GM23338 (cell line): ENCODE measurements around the gene SORCS2.

ENCODE experiments used
- CREB1 ChIP-seq: fragments of 250-450 bp; sonication (Bioruptor Pico); IDR thresholded peaks from 2 replicates; pipeline ENCODE4 v1.5.0; 2020; ENCODE audit warnings: low read depth, mild to moderate bottlenecking, moderate library complexity
- EZH2 ChIP-seq: fragments of 200-600 bp; sonication (generic); IDR thresholded peaks from one replicate; pipeline ENCODE4 v1.8.0; 2017; ENCODE audit warnings: antibody characterized with exemption, mild to moderate bottlenecking, low read depth; ENCODE audit not compliant: unreplicated experiment
- EZH2phosphoT487 ChIP-seq: fragments of 200-600 bp; sonication (generic); IDR thresholded peaks from one replicate; pipeline ENCODE4 v1.8.1; 2018; ENCODE audit warnings: antibody characterized with exemption; ENCODE audit not compliant: unreplicated experiment
- JUNB ChIP-seq: IDR thresholded peaks from one replicate; pipeline ENCODE4 v1.6.1; 2016; ENCODE audit warnings: antibody characterized with exemption; ENCODE audit not compliant: unreplicated experiment
- NANOG ChIP-seq: IDR thresholded peaks from 2 replicates; pipeline ENCODE4 v1.6.1; 2016; ENCODE audit warnings: antibody characterized with exemption, borderline replicate concordance
- POLR2AphosphoS5 ChIP-seq: IDR thresholded peaks from 2 replicates; pipeline ENCODE4 v1.6.1; 2016; ENCODE audit warnings: antibody characterized with exemption, low read depth
- STAT1 ChIP-seq: IDR thresholded peaks from one replicate; pipeline ENCODE4 v1.6.1; 2016; ENCODE audit warnings: antibody characterized with exemption; ENCODE audit not compliant: unreplicated experiment
- ZNF114 ChIP-seq: fragments of 250-450 bp; sonication (Bioruptor Pico); IDR thresholded peaks from 2 replicates; pipeline ENCODE4 v1.5.0; 2020; ENCODE audit warnings: mild to moderate bottlenecking, moderate library complexity
- ZNF331 ChIP-seq: fragments of 250-450 bp; sonication (Bioruptor Pico); IDR thresholded peaks from 2 replicates; pipeline ENCODE4 v1.5.0; 2020; ENCODE audit warnings: low read depth, mild to moderate bottlenecking, moderate library complexity
- TF ChIP-seq, protein P1 (sequence below), 2 experiments: fragments of 200-600 bp in 1 of 2; sonication (generic) in 1 of 2; conservative IDR thresholded peaks; 2 replicates each; pipeline versions ENCODE4 v1.5.1 to v1.6.1; 2016 to 2017; ENCODE audit warnings: antibody characterized with exemption in 2 of 2, low read depth in 2 of 2, mild to moderate bottlenecking in 2 of 2, moderate library complexity in 1 of 2
- TF ChIP-seq, protein P2 (sequence below): IDR thresholded peaks from one replicate; pipeline ENCODE4 v1.6.1; 2018; ENCODE audit warnings: antibody characterized with exemption; ENCODE audit not compliant: unreplicated experiment
- TF ChIP-seq, protein P3 (sequence below): fragments of 250-450 bp; sonication (Bioruptor Pico); IDR thresholded peaks from 2 replicates; pipeline ENCODE4 v1.5.0; 2020; ENCODE audit warnings: mild to moderate bottlenecking, moderate library complexity
- TF ChIP-seq, protein P4 (sequence below): IDR thresholded peaks from 2 replicates; pipeline ENCODE4 v1.6.1; 2016; ENCODE audit warnings: antibody characterized with exemption

DNA sequence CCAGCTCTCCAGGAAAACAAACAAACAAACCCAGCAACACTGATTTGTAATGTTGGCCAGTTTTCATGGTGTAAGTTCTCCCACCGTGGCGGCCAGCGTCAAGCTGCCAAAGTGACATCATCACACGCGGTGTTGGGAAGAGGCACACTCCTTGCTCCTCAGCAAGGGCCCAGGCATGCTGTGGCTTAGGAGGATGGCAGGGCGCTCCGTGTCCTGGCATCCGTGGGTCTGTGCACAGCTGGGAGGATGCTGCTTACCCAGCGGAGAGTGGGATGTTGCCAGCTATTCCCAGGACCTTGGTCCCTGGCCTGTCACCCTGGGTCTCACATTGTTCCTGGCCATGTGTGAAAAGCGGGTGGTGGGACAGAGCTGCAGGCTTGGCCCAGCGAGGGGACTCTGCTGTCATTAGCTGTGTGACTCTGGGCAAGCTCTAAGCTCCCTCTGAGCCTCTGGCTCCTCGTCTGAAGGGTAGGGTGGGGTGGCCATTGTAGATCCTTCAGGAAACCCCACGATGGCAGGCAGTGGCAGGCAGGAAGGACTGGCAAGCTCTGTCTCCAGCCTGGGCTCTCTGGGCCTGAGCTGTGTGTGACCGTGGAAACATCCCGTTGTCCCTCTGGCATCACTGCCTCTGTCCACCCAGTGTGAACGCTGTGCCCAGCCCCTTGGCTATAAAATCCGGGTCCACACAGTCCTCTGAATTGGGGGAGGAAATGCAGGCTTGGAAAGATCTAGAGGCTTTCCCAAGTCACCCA is 231.6 kb downstream of the SORCS2 start:
- TF ChIP-seq EZH2phosphoT487 (no peak), ZNF114 (CRISPR knock-in tag) (no peak), JUNB (no peak), POLR2AphosphoS5 (no peak), CREB1 (CRISPR knock-in tag) (no peak), EZH2 (no peak), NANOG (no peak), ZNF331 (CRISPR knock-in tag) (no peak), STAT1 (no peak)
- TF ChIP-seq, protein P1, sequence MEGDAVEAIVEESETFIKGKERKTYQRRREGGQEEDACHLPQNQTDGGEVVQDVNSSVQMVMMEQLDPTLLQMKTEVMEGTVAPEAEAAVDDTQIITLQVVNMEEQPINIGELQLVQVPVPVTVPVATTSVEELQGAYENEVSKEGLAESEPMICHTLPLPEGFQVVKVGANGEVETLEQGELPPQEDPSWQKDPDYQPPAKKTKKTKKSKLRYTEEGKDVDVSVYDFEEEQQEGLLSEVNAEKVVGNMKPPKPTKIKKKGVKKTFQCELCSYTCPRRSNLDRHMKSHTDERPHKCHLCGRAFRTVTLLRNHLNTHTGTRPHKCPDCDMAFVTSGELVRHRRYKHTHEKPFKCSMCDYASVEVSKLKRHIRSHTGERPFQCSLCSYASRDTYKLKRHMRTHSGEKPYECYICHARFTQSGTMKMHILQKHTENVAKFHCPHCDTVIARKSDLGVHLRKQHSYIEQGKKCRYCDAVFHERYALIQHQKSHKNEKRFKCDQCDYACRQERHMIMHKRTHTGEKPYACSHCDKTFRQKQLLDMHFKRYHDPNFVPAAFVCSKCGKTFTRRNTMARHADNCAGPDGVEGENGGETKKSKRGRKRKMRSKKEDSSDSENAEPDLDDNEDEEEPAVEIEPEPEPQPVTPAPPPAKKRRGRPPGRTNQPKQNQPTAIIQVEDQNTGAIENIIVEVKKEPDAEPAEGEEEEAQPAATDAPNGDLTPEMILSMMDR (conservative IDR thresholded peaks at IDR 0.05; ENCODE audit: low read depth in 2 of 2), result no peak
- TF ChIP-seq, protein P2, sequence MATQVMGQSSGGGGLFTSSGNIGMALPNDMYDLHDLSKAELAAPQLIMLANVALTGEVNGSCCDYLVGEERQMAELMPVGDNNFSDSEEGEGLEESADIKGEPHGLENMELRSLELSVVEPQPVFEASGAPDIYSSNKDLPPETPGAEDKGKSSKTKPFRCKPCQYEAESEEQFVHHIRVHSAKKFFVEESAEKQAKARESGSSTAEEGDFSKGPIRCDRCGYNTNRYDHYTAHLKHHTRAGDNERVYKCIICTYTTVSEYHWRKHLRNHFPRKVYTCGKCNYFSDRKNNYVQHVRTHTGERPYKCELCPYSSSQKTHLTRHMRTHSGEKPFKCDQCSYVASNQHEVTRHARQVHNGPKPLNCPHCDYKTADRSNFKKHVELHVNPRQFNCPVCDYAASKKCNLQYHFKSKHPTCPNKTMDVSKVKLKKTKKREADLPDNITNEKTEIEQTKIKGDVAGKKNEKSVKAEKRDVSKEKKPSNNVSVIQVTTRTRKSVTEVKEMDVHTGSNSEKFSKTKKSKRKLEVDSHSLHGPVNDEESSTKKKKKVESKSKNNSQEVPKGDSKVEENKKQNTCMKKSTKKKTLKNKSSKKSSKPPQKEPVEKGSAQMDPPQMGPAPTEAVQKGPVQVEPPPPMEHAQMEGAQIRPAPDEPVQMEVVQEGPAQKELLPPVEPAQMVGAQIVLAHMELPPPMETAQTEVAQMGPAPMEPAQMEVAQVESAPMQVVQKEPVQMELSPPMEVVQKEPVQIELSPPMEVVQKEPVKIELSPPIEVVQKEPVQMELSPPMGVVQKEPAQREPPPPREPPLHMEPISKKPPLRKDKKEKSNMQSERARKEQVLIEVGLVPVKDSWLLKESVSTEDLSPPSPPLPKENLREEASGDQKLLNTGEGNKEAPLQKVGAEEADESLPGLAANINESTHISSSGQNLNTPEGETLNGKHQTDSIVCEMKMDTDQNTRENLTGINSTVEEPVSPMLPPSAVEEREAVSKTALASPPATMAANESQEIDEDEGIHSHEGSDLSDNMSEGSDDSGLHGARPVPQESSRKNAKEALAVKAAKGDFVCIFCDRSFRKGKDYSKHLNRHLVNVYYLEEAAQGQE, result no peak
- TF ChIP-seq, protein P3, sequence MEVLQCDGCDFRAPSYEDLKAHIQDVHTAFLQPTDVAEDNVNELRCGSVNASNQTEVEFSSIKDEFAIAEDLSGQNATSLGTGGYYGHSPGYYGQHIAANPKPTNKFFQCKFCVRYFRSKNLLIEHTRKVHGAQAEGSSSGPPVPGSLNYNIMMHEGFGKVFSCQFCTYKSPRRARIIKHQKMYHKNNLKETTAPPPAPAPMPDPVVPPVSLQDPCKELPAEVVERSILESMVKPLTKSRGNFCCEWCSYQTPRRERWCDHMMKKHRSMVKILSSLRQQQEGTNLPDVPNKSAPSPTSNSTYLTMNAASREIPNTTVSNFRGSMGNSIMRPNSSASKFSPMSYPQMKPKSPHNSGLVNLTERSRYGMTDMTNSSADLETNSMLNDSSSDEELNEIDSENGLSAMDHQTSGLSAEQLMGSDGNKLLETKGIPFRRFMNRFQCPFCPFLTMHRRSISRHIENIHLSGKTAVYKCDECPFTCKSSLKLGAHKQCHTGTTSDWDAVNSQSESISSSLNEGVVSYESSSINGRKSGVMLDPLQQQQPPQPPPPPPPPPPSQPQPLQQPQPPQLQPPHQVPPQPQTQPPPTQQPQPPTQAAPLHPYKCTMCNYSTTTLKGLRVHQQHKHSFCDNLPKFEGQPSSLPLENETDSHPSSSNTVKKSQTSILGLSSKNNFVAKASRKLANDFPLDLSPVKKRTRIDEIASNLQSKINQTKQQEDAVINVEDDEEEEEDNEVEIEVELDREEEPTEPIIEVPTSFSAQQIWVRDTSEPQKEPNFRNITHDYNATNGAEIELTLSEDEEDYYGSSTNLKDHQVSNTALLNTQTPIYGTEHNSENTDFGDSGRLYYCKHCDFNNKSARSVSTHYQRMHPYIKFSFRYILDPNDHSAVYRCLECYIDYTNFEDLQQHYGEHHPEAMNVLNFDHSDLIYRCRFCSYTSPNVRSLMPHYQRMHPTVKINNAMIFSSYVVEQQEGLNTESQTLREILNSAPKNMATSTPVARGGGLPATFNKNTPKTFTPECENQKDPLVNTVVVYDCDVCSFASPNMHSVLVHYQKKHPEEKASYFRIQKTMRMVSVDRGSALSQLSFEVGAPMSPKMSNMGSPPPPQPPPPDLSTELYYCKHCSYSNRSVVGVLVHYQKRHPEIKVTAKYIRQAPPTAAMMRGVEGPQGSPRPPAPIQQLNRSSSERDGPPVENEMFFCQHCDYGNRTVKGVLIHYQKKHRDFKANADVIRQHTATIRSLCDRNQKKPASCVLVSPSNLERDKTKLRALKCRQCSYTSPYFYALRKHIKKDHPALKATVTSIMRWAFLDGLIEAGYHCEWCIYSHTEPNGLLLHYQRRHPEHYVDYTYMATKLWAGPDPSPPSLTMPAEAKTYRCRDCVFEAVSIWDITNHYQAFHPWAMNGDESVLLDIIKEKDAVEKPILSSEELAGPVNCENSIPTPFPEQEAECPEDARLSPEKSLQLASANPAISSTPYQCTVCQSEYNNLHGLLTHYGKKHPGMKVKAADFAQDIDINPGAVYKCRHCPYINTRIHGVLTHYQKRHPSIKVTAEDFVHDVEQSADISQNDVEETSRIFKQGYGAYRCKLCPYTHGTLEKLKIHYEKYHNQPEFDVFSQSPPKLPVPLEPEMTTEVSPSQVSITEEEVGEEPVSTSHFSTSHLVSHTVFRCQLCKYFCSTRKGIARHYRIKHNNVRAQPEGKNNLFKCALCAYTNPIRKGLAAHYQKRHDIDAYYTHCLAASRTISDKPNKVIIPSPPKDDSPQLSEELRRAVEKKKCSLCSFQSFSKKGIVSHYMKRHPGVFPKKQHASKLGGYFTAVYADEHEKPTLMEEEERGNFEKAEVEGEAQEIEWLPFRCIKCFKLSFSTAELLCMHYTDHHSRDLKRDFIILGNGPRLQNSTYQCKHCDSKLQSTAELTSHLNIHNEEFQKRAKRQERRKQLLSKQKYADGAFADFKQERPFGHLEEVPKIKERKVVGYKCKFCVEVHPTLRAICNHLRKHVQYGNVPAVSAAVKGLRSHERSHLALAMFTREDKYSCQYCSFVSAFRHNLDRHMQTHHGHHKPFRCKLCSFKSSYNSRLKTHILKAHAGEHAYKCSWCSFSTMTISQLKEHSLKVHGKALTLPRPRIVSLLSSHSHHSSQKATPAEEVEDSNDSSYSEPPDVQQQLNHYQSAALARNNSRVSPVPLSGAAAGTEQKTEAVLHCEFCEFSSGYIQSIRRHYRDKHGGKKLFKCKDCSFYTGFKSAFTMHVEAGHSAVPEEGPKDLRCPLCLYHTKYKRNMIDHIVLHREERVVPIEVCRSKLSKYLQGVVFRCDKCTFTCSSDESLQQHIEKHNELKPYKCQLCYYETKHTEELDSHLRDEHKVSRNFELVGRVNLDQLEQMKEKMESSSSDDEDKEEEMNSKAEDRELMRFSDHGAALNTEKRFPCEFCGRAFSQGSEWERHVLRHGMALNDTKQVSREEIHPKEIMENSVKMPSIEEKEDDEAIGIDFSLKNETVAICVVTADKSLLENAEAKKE (CRISPR knock-in tag), result no peak
- TF ChIP-seq, protein P4, sequence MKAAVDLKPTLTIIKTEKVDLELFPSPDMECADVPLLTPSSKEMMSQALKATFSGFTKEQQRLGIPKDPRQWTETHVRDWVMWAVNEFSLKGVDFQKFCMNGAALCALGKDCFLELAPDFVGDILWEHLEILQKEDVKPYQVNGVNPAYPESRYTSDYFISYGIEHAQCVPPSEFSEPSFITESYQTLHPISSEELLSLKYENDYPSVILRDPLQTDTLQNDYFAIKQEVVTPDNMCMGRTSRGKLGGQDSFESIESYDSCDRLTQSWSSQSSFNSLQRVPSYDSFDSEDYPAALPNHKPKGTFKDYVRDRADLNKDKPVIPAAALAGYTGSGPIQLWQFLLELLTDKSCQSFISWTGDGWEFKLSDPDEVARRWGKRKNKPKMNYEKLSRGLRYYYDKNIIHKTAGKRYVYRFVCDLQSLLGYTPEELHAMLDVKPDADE, result no peak
